ENCODE results near the gene DAAM2. TPM values are rescaled to one million over a fixed set of nuclear protein-coding genes. Genes with fewer than 3 reads are reported as not detected.

Gene DAAM2
- total RNA-seq, 2 donors from 2014 or later, result 33.9 to 62.7 TPM

DNA sequence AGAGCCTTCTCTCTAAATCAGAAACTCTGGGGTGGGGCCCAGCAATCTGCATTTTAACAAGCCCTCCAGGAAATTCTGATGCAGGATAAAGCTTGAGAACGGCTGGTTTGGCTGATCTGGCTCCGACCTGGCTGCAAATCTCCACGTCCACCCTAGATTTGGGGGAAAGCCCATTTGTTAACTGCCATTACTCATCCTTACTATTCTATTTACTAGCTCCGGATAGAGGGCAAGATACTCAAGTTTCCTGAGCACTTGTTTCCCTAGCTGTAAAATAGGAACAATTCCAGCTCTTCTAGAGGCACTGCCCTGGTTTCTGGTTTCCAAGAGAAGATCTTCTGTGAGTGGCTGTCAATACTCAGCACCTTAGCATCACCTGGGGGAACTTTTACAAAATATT is 44.4 kb downstream of the DAAM2 start:
- DNase-seq (ENCODE audit: low spot score), result no peak
- intact Hi-C loops (cut with DNase I), result no loop called here

- DNase-seq (ENCODE audit: low spot score), result no peak
- intact Hi-C loops (cut with DNase I), result no loop called here
These were observed 47.3 kb downstream of the DAAM2 start for GRCh38 chr6:39839445-39839844.

GRCh38 chr6:39840781-39841180 is 48.6 kb downstream of the DAAM2 start:
- intact Hi-C loops (cut with DNase I), result no loop called here
- no peak for DNase-seq (ENCODE audit: low spot score)

- intact Hi-C loops (cut with DNase I), result no loop called here
These were observed 49.1 kb downstream of the DAAM2 start for GRCh38 chr6:39841291-39841690.

GRCh38 chr6:39841923-39842322 is 49.7 kb downstream of the DAAM2 start:
- intact Hi-C loops (cut with DNase I), result no loop called here
- no peak for DNase-seq (ENCODE audit: low spot score)

More at GRCh38 chr6:39841291-39841690, 49.1 kb downstream of the DAAM2 start:
- no peak for DNase-seq (ENCODE audit: low spot score)

GRCh38 chr6:39843305-39844020 is 51.3 kb downstream of the DAAM2 start:
- intact Hi-C loops (cut with DNase I), result no loop called here
- DNase-seq (ENCODE audit: low spot score), result no peak

GRCh38 chr6:39844866-39845265 is 52.7 kb downstream of the DAAM2 start:
- DNase-seq (ENCODE audit: low spot score), result no peak
- intact Hi-C loops (cut with DNase I), result no loop called here

DNA sequence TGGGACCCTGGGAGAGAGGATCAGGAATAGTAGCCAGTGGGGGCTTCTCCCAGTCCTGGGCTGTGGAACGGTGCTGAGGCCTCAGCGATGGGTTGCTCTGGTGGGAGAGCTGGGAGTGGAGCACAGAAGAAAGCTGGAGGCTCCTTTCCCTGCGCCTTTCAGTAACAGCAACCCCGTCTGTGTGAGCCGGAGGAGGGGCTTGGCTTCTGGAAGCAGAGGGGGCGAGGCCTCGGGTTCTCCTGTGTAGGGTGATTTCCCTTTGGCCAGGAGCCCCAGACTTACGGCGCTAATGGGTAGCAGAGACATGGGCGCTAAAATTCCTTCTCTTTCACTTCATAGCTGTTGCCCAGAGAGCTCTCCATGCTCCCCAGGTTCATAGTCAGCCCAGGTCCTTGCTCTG is 55.0 kb downstream of the DAAM2 start:
- intact Hi-C loops (cut with DNase I), result no loop called here
- no peak for DNase-seq (ENCODE audit: low spot score)

DNA sequence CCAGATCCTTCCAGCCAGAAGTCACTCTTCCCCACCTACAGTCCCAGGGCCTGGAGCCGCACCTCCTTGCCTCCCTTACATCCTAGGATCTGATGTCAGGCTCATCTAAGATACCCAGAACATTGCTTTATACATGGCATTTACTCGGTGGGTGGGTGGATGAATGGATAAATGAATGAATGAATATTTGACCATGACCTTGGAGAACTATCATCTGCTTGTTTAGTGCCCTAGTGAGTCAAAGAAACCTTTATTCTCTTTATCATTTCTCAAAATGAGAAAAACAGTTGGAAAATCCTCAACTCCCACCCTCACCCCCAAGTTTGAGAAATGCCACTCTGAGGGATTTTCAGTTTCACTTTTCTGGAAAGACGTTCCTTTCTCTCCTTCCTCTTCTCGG is 56.0 kb downstream of the DAAM2 start:
- no peak for DNase-seq (ENCODE audit: low spot score)
- intact Hi-C loops (cut with DNase I), result no loop called here

DNA sequence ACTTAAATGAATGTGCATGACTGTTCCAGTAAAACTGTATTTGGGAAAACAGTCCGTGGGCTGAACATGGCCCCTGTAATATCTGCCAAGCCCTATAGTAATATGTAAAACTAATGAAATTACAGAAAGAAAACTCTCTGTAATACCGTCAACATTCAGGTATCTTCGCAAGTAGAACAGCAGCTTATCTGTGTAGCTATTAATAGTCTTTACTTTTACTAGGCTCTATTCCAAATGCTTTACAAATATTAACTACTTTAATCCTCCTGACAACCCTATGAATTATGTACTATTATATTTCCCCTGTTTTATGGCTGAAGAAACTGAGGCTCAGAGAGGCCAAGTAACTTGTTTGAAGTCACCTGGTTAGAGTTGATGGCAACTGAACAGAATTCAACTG is 57.1 kb downstream of the DAAM2 start:
- DNase-seq (ENCODE audit: low spot score), result no peak
- intact Hi-C loops (cut with DNase I), result no loop called here

- DNase-seq (ENCODE audit: low spot score), result no peak
- intact Hi-C loops (cut with DNase I), result no loop called here
These were observed 57.6 kb downstream of the DAAM2 start for GRCh38 chr6:39849764-39850163.

- intact Hi-C loops (cut with DNase I), result no loop called here
- no peak for DNase-seq (ENCODE audit: low spot score)
These were observed 58.6 kb downstream of the DAAM2 start for GRCh38 chr6:39850736-39851297.

DNA sequence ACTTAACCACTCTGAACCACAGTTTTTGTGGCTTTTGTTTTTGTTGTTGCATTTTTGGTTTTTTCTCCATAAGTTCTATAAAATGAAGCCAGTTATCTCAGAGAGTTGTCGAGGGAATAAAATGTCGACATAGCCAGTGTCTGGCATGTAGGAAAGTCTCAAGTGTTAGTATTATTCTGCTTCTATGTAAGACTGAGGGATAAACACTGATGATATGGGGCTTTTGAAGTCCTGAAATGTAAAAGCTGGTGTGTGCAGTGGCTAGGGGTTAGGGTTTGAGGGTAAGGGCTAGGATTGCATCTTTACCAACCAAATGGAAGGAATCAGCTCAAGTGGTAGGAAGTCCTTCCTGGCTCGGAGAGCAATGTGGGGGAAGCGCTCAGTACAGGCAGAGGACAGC is 59.2 kb downstream of the DAAM2 start:
- DNase-seq (ENCODE audit: low spot score), result no peak

GRCh38 chr6:39852324-39852723 is 60.1 kb downstream of the DAAM2 start:
- no peak for DNase-seq (ENCODE audit: low spot score)
- intact Hi-C loops (cut with DNase I), result no loop called here

More for the DNA sequence above, 59.2 kb downstream of the DAAM2 start:
- intact Hi-C loops (cut with DNase I), result no loop called here

DNA sequence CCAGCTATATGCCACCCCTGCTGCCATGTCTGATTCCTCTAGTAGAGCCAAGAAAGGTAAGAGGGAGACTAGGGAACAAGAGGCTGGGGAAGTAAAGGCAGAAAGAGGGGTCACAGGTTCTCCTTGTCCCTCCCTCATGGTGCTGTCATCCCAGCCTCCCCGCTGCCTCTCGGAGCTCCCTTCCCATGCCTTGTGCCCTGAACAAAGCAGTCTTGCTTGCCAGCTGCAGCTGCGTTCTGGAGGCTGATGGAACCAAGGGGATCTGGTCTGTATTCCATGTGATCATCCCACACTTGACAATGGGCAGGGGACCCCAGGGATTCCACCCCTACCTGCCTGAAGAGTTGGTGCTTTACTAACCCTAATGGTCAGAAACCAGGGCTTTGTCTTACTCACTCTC is 61.4 kb downstream of the DAAM2 start:
- DNase-seq (ENCODE audit: low spot score), result no peak
- intact Hi-C loops (cut with DNase I), result no loop called here

GRCh38 chr6:39855356-39855995 is 63.3 kb downstream of the DAAM2 start:
- DNase-seq (ENCODE audit: low spot score), result no peak
- intact Hi-C loops (cut with DNase I), result no loop called here

DNA sequence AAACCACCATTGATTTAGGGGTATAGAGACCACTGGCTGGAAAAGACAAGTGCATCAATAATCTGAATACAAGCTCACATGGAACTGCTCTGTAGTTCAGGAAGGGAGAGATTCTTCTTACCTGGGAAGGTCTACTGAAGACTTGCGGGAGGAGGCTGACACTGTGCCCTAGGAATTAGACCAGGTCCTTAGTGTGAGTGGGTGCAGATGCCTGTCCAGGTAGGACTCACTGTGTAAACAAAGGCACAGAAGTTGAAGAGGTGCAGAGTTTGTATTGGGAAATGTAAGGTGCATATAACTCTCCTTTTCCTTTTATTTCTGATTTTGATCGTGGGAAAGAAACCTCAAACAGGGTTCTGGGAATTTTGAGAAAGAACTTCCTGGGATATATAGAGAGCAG is 66.8 kb downstream of the DAAM2 start:
- DNase-seq (ENCODE audit: low spot score), result no peak
- intact Hi-C loops (cut with DNase I), result no loop called here

- DNase-seq (ENCODE audit: low spot score), result no peak
- intact Hi-C loops (cut with DNase I), result no loop called here
These were observed 69.5 kb downstream of the DAAM2 start for GRCh38 chr6:39861663-39862062.

- intact Hi-C loops (cut with DNase I), result no loop called here
- peak; percentile 88 for DNase-seq (ENCODE audit: low spot score)
These were observed 73.1 kb downstream of the DAAM2 start for GRCh38 chr6:39865011-39865888.

DNA sequence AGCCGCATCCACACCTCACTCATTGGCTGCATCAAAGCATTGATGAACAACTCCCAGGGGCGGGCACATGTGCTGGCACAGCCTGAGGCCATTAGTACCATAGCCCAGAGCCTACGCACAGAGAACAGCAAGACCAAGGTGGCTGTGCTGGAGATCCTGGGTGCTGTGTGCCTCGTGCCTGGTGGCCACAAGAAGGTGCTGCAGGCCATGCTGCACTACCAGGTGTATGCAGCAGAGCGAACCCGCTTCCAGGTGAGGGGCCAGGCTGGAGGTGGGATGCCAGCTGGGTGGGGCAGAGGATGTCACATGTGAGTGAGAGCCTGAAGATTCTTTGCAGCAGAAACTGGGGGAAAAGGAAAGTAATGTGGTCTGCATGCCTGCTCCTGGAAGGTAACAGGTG is 75.4 kb downstream of the DAAM2 start:
- DNase-seq (ENCODE audit: low spot score), result no peak
- intact Hi-C loops (cut with DNase I), result no loop called here
